HL-60 (cell line): ENCODE measurements around the gene RIPPLY2.

Source experiments
- CTCF ChIP-seq: IDR thresholded peaks from one replicate; pipeline ENCODE4 v1.5.1; 2011; ENCODE audit warnings: low read length, control low read depth, inconsistent platforms; ENCODE audit not compliant: insufficient read depth
- GABPA ChIP-seq: IDR thresholded peaks from 2 replicates; pipeline ENCODE4 v1.6.1; 2012; ENCODE audit warnings: low read depth
- POLR2AphosphoS5 ChIP-seq: IDR thresholded peaks from 2 replicates; pipeline ENCODE4 v1.6.1; 2012; ENCODE audit warnings: low read depth
- REST ChIP-seq: IDR thresholded peaks from 2 replicates; pipeline ENCODE4 v1.6.1; 2012; ENCODE audit warnings: low read depth; ENCODE audit not compliant: insufficient replicate concordance

- TF ChIP-seq CTCF, result no peak
- TF ChIP-seq REST, result no peak
- TF ChIP-seq GABPA, result no peak
- no peak for TF ChIP-seq POLR2AphosphoS5
Measured at GRCh38 chr6:83808005-83808404, 45.2 kb upstream of the RIPPLY2 start.
